HCT116 (cell line): ENCODE results near the gene CNTNAP2. TPM values are rescaled to one million over a fixed set of nuclear protein-coding genes. Genes with fewer than 3 reads are reported as not detected.

ENCODE experiments used
- ATAC-seq: fragments of 200-7000 bp; cut with Tn5 transposase; 2 replicates; pipeline ENCODE4 v1.9.1; 2020; ENCODE audit warnings: mild to moderate bottlenecking, moderate library complexity
- BruUV-seq: library from RNA; stranded (reverse); fragments of 400-500 nt; replicated peaks from 2 replicates; lab custom pipeline; 2021; lab: Mats Ljungman, UMichigan
- CTCF ChIA-PET: fragments of 300-600 bp; sonication (Branson Sonifier 250); formaldehyde crosslinking; loops from one replicate; lab custom pipeline; 2021; ENCODE audit warnings: antibody characterized with exemption; lab: Charles Lee
- POLR2A ChIA-PET: fragments of 300-600, 350-600 bp; sonication (Branson Sonifier 250); formaldehyde crosslinking; loops from one replicate; lab custom pipeline; 2021; ENCODE audit warnings: antibody characterized with exemption; lab: Charles Lee
- RAD21 ChIA-PET, 2 experiments: fragments of 300-600 bp; sonication (Branson Sonifier 250); formaldehyde crosslinking; loops; one replicate each; lab custom pipeline; 2023; ENCODE audit warnings: low total read pairs in 2 of 2; ENCODE audit not compliant: uncharacterized antibody in 2 of 2, unreplicated experiment in 2 of 2, low non-redundant PET in 1 of 2; lab: Charles Lee
- DNase-seq: peaks from one replicate; pipeline ENCODE4 v3.0.0-alpha.2; 2010; ENCODE audit warnings: low read depth, low spot score
- H2AFZ ChIP-seq: fragments of 200-600 bp; shearing (Covaris generic), sonication (generic); 2 replicates; pipeline ENCODE4 v1.6.1; 2017; ENCODE audit warnings: low read depth, mixed run types, mixed read lengths, antibody characterized with exemption, low read length; ENCODE audit not compliant: poor library complexity, severe bottlenecking
- H3K27ac ChIP-seq: 2 replicates; pipeline ENCODE4 v1.5.1; 2012; ENCODE audit warnings: low read depth, low read length
- H3K27me3 ChIP-seq: fragments of 200-600 bp; sonication (generic); 2 replicates; pipeline ENCODE4 v1.6.1; 2016; ENCODE audit warnings: mixed run types, low read length, mixed read lengths; ENCODE audit not compliant: insufficient read depth
- H3K36me3 ChIP-seq, 2 experiments: fragments of 200-500 bp in 1 of 2; fragments of 200-600 bp in 1 of 2; sonication (Bioruptor generic) in 1 of 2; sonication (generic) in 1 of 2; 2 replicates each; pipeline versions ENCODE4 v1.5.1 to v1.6.1; 2014 to 2016; ENCODE audit warnings: low read length in 2 of 2, inconsistent platforms in 1 of 2, mixed read lengths in 1 of 2, mixed run types in 1 of 2; ENCODE audit not compliant: insufficient read depth in 2 of 2, control insufficient read depth in 1 of 2
- H3K4me1 ChIP-seq, 2 experiments: fragments of 200-600 bp in 1 of 2; sonication (generic) in 1 of 2; 2 replicates each; pipeline versions ENCODE4 v1.5.1 to v1.6.1; 2012 to 2017; ENCODE audit warnings: low read length in 2 of 2, inconsistent platforms in 1 of 2, mild to moderate bottlenecking in 1 of 2, mixed read lengths in 1 of 2, mixed run types in 1 of 2, moderate library complexity in 1 of 2; ENCODE audit not compliant: insufficient read depth in 2 of 2, control insufficient read depth in 1 of 2
- H3K4me2 ChIP-seq: fragments of 200-600 bp; sonication (generic); 2 replicates; pipeline ENCODE4 v1.6.1; 2017; ENCODE audit warnings: mixed run types, low read length, mixed read lengths
- H3K4me3 ChIP-seq, 2 experiments: fragments of 200-600 bp in 1 of 2; sonication (generic) in 1 of 2; replicated peaks in 1 of 2; 2 replicates each; pipeline ENCODE4 v1.5.1; 2011 to 2016; ENCODE audit warnings: low read length in 2 of 2, control low read depth in 1 of 2, low read depth in 1 of 2, mild to moderate bottlenecking in 1 of 2, mixed read lengths in 1 of 2, mixed run types in 1 of 2
- H3K79me2 ChIP-seq: fragments of 200-600 bp; sonication (generic); 2 replicates; pipeline ENCODE4 v1.6.1; 2017; ENCODE audit warnings: mild to moderate bottlenecking, mixed run types, low read length, moderate library complexity, mixed read lengths; ENCODE audit not compliant: insufficient read depth
- H3K9ac ChIP-seq: fragments of 200-600 bp; sonication (generic); 2 replicates; pipeline ENCODE4 v1.6.1; 2016; ENCODE audit warnings: low read length, mixed read lengths
- H3K9me2 ChIP-seq: fragments of 200-600 bp; sonication (generic), shearing (Covaris generic); 2 replicates; pipeline ENCODE4 v1.6.1; 2017; ENCODE audit warnings: mixed run types, mild to moderate bottlenecking, moderate library complexity; ENCODE audit not compliant: insufficient read depth
- H3K9me3 ChIP-seq, 2 experiments: fragments of 200-500 bp in 1 of 2; fragments of 200-600 bp in 1 of 2; sonication (Bioruptor generic) in 1 of 2; sonication (generic) in 1 of 2; 2 replicates each; pipeline ENCODE4 v1.6.1; 2014 to 2017; ENCODE audit warnings: low read length in 2 of 2, mixed read lengths in 2 of 2, inconsistent platforms in 1 of 2, low read depth in 1 of 2, mild to moderate bottlenecking in 1 of 2, mixed run types in 1 of 2, moderate library complexity in 1 of 2; ENCODE audit not compliant: control insufficient read depth in 1 of 2, insufficient read depth in 1 of 2
- H4K20me1 ChIP-seq: fragments of 200-600 bp; sonication (generic), shearing (Covaris generic); 2 replicates; pipeline ENCODE4 v1.6.1; 2017; ENCODE audit warnings: mixed run types, mild to moderate bottlenecking, moderate library complexity; ENCODE audit not compliant: insufficient read depth
- ATF3 ChIP-seq: IDR thresholded peaks from 2 replicates; pipeline ENCODE4 v1.6.1; 2012
- CBX3 ChIP-seq: IDR thresholded peaks from 2 replicates; pipeline ENCODE4 v1.6.1; 2012; ENCODE audit warnings: low read depth
- CEBPB ChIP-seq: IDR thresholded peaks from 2 replicates; pipeline ENCODE4 v1.6.1; 2012; ENCODE audit warnings: low read depth
- CTCF ChIP-seq, 3 experiments: fragments of 200-600 bp in 1 of 3; sonication (generic) in 1 of 3; IDR thresholded peaks in 2 of 3; conservative IDR thresholded peaks in 1 of 3; 2 replicates each; pipeline ENCODE4 v1.5.1; 2012 to 2017; ENCODE audit warnings: low read depth in 2 of 3, low read length in 2 of 3, antibody characterized with exemption in 1 of 3, borderline replicate concordance in 1 of 3, control low read depth in 1 of 3, mild to moderate bottlenecking in 1 of 3, mixed read lengths in 1 of 3, mixed run types in 1 of 3, moderate library complexity in 1 of 3; ENCODE audit not compliant: insufficient read depth in 1 of 3
- EGR1 ChIP-seq: IDR thresholded peaks from 2 replicates; pipeline ENCODE4 v1.6.1; 2012; ENCODE audit warnings: low read depth
- ELF1 ChIP-seq: IDR thresholded peaks from 2 replicates; pipeline ENCODE4 v1.6.1; 2012; ENCODE audit warnings: low read depth, borderline replicate concordance
- EZH2 ChIP-seq: fragments of 200-600 bp; sonication (generic); IDR thresholded peaks from 2 replicates; pipeline ENCODE4 v1.6.1; 2017; ENCODE audit warnings: antibody characterized with exemption, mixed run types
- FOSL1 ChIP-seq: IDR thresholded peaks from 2 replicates; pipeline ENCODE4 v1.6.1; 2012; ENCODE audit warnings: low read depth
- JUND ChIP-seq: IDR thresholded peaks from 2 replicates; pipeline ENCODE4 v1.6.1; 2012
- MAX ChIP-seq: IDR thresholded peaks from 2 replicates; pipeline ENCODE4 v1.6.1; 2012
- POLR2AphosphoS5 ChIP-seq: IDR thresholded peaks from 2 replicates; pipeline ENCODE4 v1.6.1; 2011; ENCODE audit warnings: mild to moderate bottlenecking, low read depth, low read length, moderate library complexity
- RAD21 ChIP-seq: IDR thresholded peaks from 2 replicates; pipeline ENCODE4 v1.6.1; 2012; ENCODE audit warnings: low read depth, mild to moderate bottlenecking
- SIN3A ChIP-seq: IDR thresholded peaks from 2 replicates; pipeline ENCODE4 v1.6.1; 2012; ENCODE audit warnings: low read depth
- SP1 ChIP-seq: IDR thresholded peaks from 2 replicates; pipeline ENCODE4 v1.6.1; 2012; ENCODE audit warnings: low read depth
- SRF ChIP-seq: IDR thresholded peaks from 2 replicates; pipeline ENCODE4 v1.6.1; 2012; ENCODE audit warnings: low read depth
- TCF7L2 ChIP-seq: IDR thresholded peaks from 2 replicates; pipeline ENCODE4 v1.7.0; 2011; ENCODE audit warnings: borderline replicate concordance, inconsistent platforms; ENCODE audit not compliant: insufficient read depth, insufficient read length; ENCODE audit errors: extremely low read depth
- YY1 ChIP-seq: IDR thresholded peaks from 2 replicates; pipeline ENCODE4 v1.6.1; 2011; ENCODE audit warnings: low read length, low read depth, moderate library complexity, mild to moderate bottlenecking; ENCODE audit not compliant: insufficient replicate concordance; ENCODE audit errors: extremely low read depth
- ZFX ChIP-seq: fragments of 450-650 bp; IDR thresholded peaks from 2 replicates; pipeline ENCODE4 v1.6.1; 2017
- ZNF274 ChIP-seq: fragments of 200-500 bp; sonication (Bioruptor generic); IDR thresholded peaks from 2 replicates; pipeline ENCODE4 v1.6.1; 2014; ENCODE audit warnings: mild to moderate bottlenecking, low read depth, low read length, inconsistent platforms
- intact Hi-C: fragments of 100-400 bp; cut with micrococcal nuclease; formaldehyde crosslinking; loops from 2 replicates; pipeline ENCODE4 v1.10.0; 2022
- total RNA-seq: library from RNA; stranded (reverse); gene quantifications from one replicate; pipeline ENCODE4 v1.2.1, GENCODE V29; 2021; ENCODE audit not compliant: unreplicated experiment

CNTNAP2 gene
- total RNA-seq, 1 experiment from 2014 or later: 0.37 TPM

DNA sequence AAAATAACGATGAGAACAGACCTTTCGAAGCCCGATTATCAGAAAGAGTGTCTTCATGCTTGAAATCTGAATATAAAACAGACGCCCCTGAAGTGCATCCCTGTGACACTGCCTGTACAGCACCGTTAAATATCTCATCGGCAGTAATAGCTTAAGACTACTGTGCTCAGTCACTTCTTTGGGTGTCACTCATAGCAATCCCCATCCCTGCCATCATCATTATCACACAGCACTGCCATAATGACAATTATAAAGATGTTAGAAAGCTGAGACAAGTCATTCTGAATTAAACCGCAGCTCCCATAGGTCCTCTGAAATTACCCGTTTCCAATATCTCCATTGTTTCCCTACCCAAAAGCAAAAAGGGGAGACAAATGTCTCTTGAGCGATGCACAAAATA, 1906.2 kb downstream of the CNTNAP2 start:
- Histone ChIP-seq H2AFZ (no peak overlapping the region), H3K36me3 (no peaks in the 10 kb centered on the region), H3K4me2 (no peak overlapping the region), H3K9ac (no peak overlapping the region), H3K79me2 (no peaks in the 10 kb centered on the region), H3K4me3 (no peak overlapping the region), H3K9me2 (no peaks in the 10 kb centered on the region), H3K27ac (no peak overlapping the region), H4K20me1 (no peaks in the 10 kb centered on the region), H3K27me3 (no peaks in the 10 kb centered on the region), H3K9me3 (peaks cover 0 to 2% of the 10 kb centered on the region in 2 experiments; a peak in 1 of 4 replicates), H3K4me1 (no peaks in the 10 kb centered on the region)
- no peak for TF ChIP-seq CBX3
- TF ChIP-seq FOSL1: no peak
- no peak for TF ChIP-seq ELF1
- no peak for TF ChIP-seq ZNF274
- TF ChIP-seq POLR2AphosphoS5: no peak
- no peak for TF ChIP-seq TCF7L2
- no peak for TF ChIP-seq SRF
- TF ChIP-seq JUND: no peak
- no peak for TF ChIP-seq EZH2
- no peak for TF ChIP-seq MAX
- no peak for TF ChIP-seq SIN3A
- TF ChIP-seq CEBPB: no peak
- TF ChIP-seq ZFX: no peak
- no peak for TF ChIP-seq EGR1
- TF ChIP-seq RAD21: no peak
- ChIA-PET POLR2A (no interaction called here), RAD21 (no interaction called here), CTCF (no interaction called here)
- no TSS peak for BruUV-seq
- no peak for DNase-seq
- intact Hi-C loops: no loop called here
- ATAC-seq: no peak

GRCh38 chr7:148026713-148027112, 1910.1 kb downstream of the CNTNAP2 start:
- CTCF ChIA-PET: no interaction called here
- intact Hi-C loops: no loop called here

More at GRCh38 chr7:148026713-148027112, 1910.1 kb downstream of the CNTNAP2 start:
- H2AFZ ChIP-seq: no peak overlapping the region
- H3K9me2 ChIP-seq: no peaks in the 10 kb centered on the region
- H3K79me2 ChIP-seq: no peaks in the 10 kb centered on the region
- no peak overlapping the region for H3K4me2 ChIP-seq
- no peaks in the 10 kb centered on the region for H3K36me3 ChIP-seq
- RAD21 ChIA-PET: no interaction called here
- H4K20me1 ChIP-seq: no peaks in the 10 kb centered on the region
- POLR2A ChIA-PET: no interaction called here
- no peak overlapping the region for H3K9ac ChIP-seq
- no peaks in the 10 kb centered on the region for H3K4me1 ChIP-seq
- ATAC-seq: no peak
- H3K27ac ChIP-seq: no peak overlapping the region
- H3K9me3 ChIP-seq: no peaks in the 10 kb centered on the region; a peak in 1 of 4 replicates
- no TSS peak for BruUV-seq
- DNase-seq: no peak
- TF ChIP-seq CBX3: no peak
- no peak for TF ChIP-seq CEBPB
- no peak for TF ChIP-seq EZH2
- TF ChIP-seq YY1: no peak
- no peak for TF ChIP-seq CTCF (IDR thresholded peaks at IDR 0.05 in 2 of 3, conservative IDR thresholded peaks at IDR 0.05 in 1 of 3; ENCODE audit: borderline replicate concordance in 1 of 3, insufficient read depth in 1 of 3, low read depth in 2 of 3, low read length in 2 of 3)
- TF ChIP-seq ELF1: no peak
- no peak for TF ChIP-seq SP1
- TF ChIP-seq MAX: no peak
- no peak for TF ChIP-seq POLR2AphosphoS5
- no peak for TF ChIP-seq ATF3
- no peak for TF ChIP-seq JUND
- TF ChIP-seq ZNF274: no peak
- no peak for TF ChIP-seq SRF
- no peak for TF ChIP-seq SIN3A
- no peak overlapping the region for H3K4me3 ChIP-seq
- no peaks in the 10 kb centered on the region for H3K27me3 ChIP-seq
